ENCODE results near the gene EXOC6. TPM values are rescaled to one million over a fixed set of nuclear protein-coding genes. Genes with fewer than 3 reads are reported as not detected.

The EXOC6 gene
- total and polyA plus RNA-seq, 10 of the 15 experiments (the other 5 are each of a cell fraction or from before 2014, with no cell fraction given): 7.6 to 53.8 (median 13.3) TPM

GRCh38 chr10:92799568-92799967, 48.8 kb upstream of the EXOC6 start:
- no peak overlapping the region for H2AFZ ChIP-seq (ENCODE audit: control insufficient read depth, low read depth, low read length)
- H3K4me3 ChIP-seq: no peak overlapping the region
- BruUV-seq (replicated peaks): no TSS peak
- FAIRE-seq (no peak), DNase-seq (ENCODE audit: low read depth, low spot score) (no peak), ATAC-seq (no peak)
- no peaks in the 10 kb centered on the region for H3K79me2 ChIP-seq (ENCODE audit: control insufficient read depth, insufficient read depth, low read length)
- no peaks in the 10 kb centered on the region for H3K4me1 ChIP-seq (ENCODE audit: control insufficient read depth, insufficient read depth, low read length)
- ChIA-PET SMC1A (ENCODE audit: uncharacterized antibody, unreplicated experiment) (interaction anchor here (0.8 kb wide), 1 partner anchor 161 kb away, joined by 3 read pairs; no protein-coding TSS in a partner anchor), POLR2A (no interaction called here), RAD21 (ENCODE audit: unreplicated experiment) (no interaction called here), CTCF (interaction anchor here (0.7 kb wide), 1 partner anchor 10 kb away, joined by 4 read pairs; no protein-coding TSS in a partner anchor)
- WGBS (ENCODE audit: insufficient coverage, insufficient replicate concordance, low lambda C conversion rate, missing lambda C conversion rate): 30% methylated on average over 2 of the region's 2 CpGs
- intact Hi-C loops (cut with micrococcal nuclease; ENCODE audit: unreplicated experiment): no loop called here
- no peaks in the 10 kb centered on the region; a peak in 2 of 4 replicates for H3K27me3 ChIP-seq (replicated peaks in 1 of 2; ENCODE audit: control insufficient read depth in 2 of 2, insufficient read depth in 2 of 2, low read length in 1 of 2)
- TF ChIP-seq ZNF687 (IDR thresholded peaks at IDR 0.05): no peak
- no peak for TF ChIP-seq SUPT20H (IDR thresholded peaks at IDR 0.05; ENCODE audit: borderline replicate concordance, control insufficient read depth, low read depth, low read length)
- TF ChIP-seq IRF5 (IDR thresholded peaks at IDR 0.05; ENCODE audit: borderline replicate concordance): no peak
- TF ChIP-seq ZNF384 (IDR thresholded peaks at IDR 0.05; ENCODE audit: borderline replicate concordance, low read depth, low read length): no peak
- no peak for TF ChIP-seq ZSCAN29 (IDR thresholded peaks at IDR 0.05)
- no peak for TF ChIP-seq STAT1 (conservative IDR thresholded peaks at IDR 0.05)
- no peak for TF ChIP-seq TAF1 (IDR thresholded peaks at IDR 0.05; ENCODE audit: borderline replicate concordance, low read depth, low read length)
- TF ChIP-seq FOXM1 (IDR thresholded peaks at IDR 0.05; ENCODE audit: low read depth, low read length): no peak
- H3K9me3 ChIP-seq (replicated peaks; ENCODE audit: control insufficient read depth, insufficient read depth, low read length): no peaks in the 10 kb centered on the region
- no peaks in the 10 kb centered on the region for H3K36me3 ChIP-seq (ENCODE audit: control insufficient read depth in 2 of 2, insufficient read depth in 2 of 2, low read length in 1 of 2)
- H3K27ac ChIP-seq (ENCODE audit: control insufficient read depth, insufficient read depth): no peak overlapping the region
- no peak overlapping the region for H3K4me2 ChIP-seq (ENCODE audit: control insufficient read depth, insufficient read depth)
- no peak overlapping the region for H3K9ac ChIP-seq (ENCODE audit: control insufficient read depth, insufficient read depth, low read length)
- H4K20me1 ChIP-seq (ENCODE audit: control insufficient read depth, insufficient read depth): no peaks in the 10 kb centered on the region
- in situ Hi-C loops (cut with MboI): no loop called here
